Activated CD8-positive, alpha-beta memory T cell treated with anti-CD3 and anti-CD28 coated beads for 4 hours (primary cell): ENCODE data around the gene EXOC3L2.

Source experiments
- DNase-seq, 2 donors: peaks; one replicate each; pipeline ENCODE4 v3.0.0-alpha.2; 2020; ENCODE audit warnings: low read depth in 2 of 2

Gene EXOC3L2

DNA sequence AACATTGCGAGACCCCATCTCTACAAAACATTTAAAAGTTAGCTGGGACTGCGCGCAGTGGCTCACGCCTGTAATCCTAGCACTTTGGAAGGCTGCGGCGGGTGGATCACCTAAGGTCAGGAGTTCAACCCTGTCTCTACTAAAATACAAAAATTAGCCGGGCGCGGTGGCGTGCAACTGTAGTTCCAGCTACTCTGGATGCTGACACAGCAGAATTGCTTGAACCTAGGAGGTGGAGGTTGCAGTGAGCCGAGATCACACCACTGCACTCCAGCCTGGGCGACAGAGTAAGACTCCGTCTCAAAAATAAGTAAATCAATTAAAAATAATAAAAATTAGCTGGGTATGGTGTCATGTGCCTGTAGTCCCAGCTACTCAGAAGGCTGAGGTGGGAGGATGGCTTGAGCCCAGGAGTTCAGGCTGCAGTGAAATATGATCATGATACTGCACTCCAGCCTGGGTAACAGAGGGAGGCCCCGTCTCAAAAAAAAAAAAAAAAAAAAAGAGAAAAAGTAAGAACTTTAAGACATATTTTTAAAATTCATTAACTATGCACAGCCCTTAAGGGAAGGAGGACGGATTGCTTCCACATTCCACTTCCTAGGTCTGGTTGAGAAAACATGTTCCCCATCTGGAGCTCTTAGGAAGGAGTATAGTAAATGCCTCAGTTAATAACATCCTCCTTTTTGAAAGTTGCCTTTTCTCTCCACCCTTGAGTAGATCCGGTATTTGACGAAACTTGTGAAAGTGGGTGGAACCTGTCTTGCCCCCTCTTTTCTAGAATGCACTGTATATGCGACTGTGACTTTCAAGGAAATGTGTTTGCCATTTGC is 26.1 kb downstream of the EXOC3L2 start:
- DNase-seq, result no peak

- no peak for DNase-seq
Measured at GRCh38 chr19:45218426-45218825, 26.8 kb downstream of the EXOC3L2 start.

GRCh38 chr19:45217957-45218334 is 27.3 kb downstream of the EXOC3L2 start:
- no peak for DNase-seq

GRCh38 chr19:45217193-45217956 is 27.8 kb downstream of the EXOC3L2 start:
- DNase-seq, result no peak

DNA sequence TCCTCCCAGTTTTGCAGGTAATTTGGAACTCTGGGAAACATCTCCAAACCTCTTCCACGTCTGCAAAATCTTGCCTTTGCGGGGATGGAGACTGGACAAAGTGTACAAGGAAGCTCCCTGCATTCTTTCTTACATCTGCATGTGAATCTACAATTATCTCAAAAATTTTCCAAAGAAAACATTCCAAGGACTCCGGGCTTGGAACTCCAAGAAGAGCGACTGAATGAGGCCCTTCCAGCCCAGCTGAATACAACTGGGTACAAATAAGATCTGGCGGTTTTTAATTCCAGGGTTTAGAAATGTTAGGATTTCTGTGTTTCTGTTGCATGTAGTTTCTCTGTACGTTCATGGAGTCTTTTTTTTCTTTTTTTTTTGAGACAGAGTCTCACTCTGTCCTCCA is 28.5 kb downstream of the EXOC3L2 start:
- no peak for DNase-seq

DNA sequence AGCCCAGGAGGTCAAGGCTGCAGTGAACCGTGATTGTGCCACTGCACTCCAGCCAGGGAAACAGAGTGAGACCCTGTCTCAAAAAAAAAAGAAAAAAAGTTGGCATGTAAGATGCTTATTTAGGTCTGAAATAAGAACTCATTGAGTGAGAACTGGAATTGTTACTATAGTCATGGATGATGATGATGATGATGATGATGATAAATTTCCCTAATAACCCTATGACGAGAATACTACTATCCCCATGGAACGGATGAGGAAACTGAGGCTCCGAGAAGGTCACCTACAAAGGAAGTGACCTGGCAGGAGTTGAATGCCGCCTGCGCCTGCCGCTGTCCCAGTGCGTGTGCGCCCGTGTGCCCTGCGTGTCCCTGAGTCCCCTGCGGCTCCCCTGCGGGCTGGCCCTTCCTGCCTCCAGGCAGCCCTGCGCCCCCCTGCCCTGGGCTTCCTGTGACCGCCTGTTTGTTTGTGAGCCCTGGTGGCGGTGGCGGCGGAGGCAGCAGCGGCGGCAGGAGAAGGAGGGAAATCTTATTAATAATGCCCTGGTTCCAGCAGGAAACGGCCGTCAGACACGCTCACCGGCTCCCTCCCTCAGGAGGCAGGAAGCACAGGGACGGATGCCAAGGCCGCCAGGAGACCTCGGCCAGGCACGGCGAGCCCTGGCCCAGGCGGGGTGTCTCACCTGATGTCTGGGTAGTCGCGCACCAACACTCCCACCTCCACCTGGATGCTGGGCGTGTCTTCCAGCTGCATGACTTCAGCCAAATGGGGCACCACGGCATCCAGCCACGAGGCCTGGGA is 29.6 kb downstream of the EXOC3L2 start:
- no peak for DNase-seq

DNA sequence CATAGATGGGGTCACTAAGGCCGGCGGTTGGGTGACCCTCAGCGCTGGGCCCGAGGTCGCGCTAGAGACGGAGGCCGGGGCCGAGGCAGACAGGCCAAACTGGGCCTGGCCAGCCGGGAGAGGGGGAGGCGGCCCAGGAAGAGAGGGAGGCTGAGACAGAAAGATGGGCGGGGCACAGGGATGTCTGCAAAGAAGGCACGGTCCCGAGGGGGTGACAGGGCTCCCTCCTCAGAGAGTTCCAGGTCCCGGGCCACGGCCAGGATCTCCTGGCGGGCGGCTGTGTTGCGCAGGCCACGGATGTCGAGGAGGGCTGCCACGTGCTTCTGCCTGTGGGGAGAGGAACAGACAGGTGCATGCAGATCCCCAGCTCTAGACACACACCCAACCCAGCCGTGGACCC is 32.2 kb downstream of the EXOC3L2 start:
- DNase-seq, result no peak

GRCh38 chr19:45211751-45212381 is 33.3 kb downstream of the EXOC3L2 start:
- DNase-seq, result no peak

DNA sequence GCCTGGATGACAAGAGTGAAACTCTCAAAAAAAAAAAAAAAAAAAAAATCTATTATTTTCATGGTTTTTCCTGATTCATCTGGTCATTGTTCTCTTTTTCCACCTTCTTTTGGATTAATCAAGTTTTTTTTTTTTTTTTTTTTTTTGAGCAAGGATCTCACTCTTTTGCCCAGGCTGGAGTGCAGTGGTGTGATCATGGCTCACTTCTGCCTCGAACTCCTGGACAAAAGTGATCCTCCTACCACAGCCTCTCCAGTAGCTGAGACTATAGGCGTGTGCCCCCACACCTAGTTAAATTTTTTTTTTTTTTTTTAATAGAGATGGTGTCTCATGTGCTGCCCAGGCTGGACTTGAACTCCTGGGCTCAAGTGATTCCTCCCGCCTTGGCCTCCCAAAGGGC is 38.9 kb downstream of the EXOC3L2 start:
- DNase-seq, result no peak

DNA sequence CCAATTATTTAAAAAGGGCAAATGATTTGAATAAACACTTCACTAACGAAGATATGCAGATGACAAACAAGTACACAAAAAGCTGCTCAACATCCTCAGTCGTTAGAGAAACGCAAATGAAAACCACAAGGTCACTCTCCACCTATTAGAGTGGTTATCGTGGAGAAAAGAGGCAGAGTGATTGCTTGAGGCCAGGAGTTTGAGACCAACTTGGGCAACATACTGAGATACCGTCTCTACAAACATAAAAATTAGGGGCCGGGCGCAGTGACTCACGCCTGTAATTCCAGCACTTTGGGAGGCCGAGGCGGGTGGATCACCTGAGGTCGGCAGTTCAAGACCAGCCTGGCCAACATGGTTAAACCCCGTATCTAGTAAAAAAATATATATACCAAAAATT is 39.4 kb downstream of the EXOC3L2 start:
- no peak for DNase-seq

DNA sequence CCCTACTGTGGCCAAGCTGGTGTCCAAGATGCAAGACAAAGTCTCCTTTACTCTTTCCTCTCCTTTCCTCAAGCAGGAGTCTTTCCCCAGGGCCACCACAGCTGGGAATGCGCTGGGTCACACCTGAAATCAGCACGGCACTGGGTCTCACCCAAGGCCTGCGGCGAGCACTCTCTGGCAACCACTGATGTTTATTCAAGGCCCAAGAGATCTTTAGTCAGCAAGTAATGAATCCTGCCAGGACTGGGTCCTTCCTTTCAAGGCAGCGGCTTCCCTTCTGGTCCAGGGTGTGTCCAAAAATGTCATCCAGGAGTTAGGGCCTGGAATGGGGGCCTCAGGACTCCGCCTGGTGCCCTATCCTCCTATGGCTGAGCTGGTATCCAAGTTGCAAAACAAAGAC is 42.6 kb downstream of the EXOC3L2 start:
- no peak for DNase-seq

GRCh38 chr19:45200568-45200967 is 44.6 kb downstream of the EXOC3L2 start:
- no peak for DNase-seq

DNA sequence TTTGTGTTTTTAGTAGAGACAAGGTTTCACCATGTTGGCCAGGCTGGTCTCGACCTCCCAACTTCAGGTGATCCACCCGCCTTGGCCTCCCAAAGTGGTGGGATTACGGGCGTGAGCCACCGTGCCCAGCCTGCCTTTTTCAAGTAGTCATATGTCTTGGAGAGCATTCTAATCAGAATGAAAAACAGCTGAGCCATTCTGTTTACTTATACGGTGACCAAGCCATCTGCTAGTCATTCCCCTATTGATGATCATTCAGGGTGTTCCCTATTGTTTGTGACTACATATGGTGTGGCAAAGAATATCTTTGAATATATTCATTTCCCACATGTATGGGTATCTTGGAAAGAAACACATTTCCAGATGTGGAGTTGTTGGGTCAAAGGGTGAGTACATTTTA is 49.4 kb downstream of the EXOC3L2 start:
- no peak for DNase-seq

DNA sequence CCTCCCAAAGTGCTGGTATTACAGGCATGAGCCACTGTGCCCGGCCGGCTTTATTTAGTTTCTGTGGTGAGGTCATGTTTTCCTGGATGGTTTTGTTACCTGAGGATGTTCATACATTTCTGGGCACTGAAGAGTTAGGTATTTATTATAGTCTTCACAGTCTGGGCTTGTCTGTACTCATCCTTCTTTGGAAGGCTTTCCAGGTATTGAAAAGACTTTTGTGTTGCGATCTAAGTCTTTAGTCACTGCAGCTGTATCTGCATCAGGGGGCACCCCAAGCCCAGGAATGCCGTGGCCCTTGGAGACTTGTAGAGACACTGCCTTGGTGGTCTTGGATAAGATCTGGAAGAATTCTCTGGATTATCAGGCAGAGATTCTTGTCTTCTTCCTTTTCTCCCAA is 53.8 kb downstream of the EXOC3L2 start:
- DNase-seq, result no peak

DNA sequence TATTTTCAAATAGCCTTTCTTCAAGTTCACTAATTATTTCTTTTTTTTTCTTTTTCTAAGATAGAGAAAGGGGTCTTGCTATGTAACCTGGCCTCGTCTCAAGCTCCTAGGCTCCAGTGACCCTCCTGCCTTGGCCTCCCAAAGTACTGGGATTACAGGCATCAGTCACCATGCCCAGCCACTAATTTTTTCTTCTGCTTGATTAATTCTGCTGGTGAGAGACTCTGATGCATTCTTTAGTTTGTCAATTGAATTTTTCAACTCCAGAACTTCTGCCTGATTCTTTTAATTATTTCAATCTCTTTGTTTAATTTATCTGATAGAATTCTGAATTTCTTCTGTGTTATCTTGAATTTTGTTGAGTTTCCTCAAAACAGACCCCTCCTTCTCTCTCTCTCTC is 55.2 kb downstream of the EXOC3L2 start:
- DNase-seq, result no peak

DNA sequence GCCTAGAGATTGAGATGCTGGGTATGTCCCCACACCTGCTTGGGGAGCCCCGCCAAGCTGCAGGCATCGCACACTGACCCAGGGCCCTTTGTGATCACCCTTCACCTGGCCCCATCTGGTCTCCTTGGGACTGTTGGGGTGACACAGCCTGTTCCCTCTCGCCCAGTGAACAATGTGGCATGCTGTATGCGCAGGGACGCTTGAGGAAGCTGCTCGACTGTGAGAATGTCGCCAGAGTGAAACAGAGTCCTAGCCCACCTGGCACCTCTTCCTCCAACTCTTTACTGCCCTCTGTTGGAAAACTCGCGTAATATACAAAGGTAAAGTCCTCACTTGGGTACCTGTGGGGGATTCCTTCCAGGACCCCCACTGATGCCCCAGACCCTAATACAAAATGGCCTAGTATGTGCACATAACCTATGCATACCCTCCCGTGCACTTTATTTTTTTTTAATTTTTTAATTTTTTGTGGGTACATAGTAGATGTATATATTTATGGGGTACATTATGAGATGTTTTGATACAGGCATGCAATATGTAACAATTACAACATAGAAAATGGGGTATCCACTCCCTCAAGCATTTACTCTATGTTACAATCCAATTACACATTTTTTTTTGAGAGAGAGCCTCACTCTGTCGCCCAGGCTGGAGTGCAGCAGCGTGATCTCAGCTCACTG is 57.6 kb downstream of the EXOC3L2 start:
- DNase-seq, result no peak

GRCh38 chr19:45186509-45187334 is 58.5 kb downstream of the EXOC3L2 start:
- no peak for DNase-seq

- DNase-seq, result no peak
Measured at GRCh38 chr19:45184115-45184514, 61.1 kb downstream of the EXOC3L2 start.

DNA sequence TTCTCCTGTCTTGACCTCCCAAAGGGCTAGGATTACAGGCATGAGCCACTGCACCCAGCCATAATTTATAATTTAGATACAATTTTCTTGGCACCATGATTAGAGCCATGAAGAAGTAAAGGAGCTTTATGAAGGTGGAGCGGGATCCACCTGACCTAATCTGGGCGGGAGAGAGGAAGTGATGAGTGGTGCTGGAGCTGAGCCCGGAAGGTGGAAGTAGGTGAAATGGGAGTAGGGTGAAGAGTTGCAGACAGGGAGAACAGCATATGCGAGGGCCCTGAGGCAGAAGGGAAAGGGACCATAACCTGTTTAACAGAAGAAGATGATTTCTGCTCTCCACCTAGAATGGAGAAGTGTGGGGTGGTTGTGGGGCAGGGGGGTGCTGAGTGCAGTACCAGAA is 62.4 kb downstream of the EXOC3L2 start:
- DNase-seq, result no peak

DNA sequence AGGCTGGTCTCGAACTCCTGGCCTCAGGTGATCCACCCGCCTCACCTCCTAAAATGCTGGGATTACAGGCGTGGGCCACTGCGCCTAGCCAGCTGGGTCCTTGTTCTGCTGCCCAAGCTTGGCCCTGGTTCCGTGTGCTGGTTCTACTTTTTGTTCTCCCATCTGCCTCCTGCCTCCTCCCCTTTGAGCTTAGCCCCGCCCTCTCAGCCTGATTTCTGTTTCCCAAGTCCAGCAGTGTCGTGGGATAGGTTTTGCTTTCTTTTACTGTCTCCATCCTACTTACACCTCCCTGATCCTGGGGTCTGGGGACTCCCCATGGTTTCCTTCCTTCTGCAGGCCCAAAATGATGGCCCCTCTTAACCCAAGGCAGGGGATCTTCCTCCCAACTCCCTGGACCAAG is 64.3 kb downstream of the EXOC3L2 start:
- no peak for DNase-seq
